Caki2 (cell line): ENCODE measurements around the gene IDUA. TPM values are rescaled to one million over a fixed set of nuclear protein-coding genes. Genes with fewer than 3 reads are reported as not detected.
"Not testable (repeated sequence)": the region's sequence is repeated elsewhere in the genome, so short reads cannot be mapped to it uniquely, and the experiment has no call there.

ENCODE experiments used
- DNase-seq: peaks from one replicate; pipeline ENCODE4 v3.0.0-alpha.2; 2015; ENCODE audit warnings: low read depth
- in situ Hi-C: cut with HindIII; loops from 2 replicates; pipeline ENCODE4 v1.10.0; 2016; ENCODE audit warnings: low sequenced_read_pairs, low pct_unique_long_range_greater_than_20kb, mixed read lengths
- total RNA-seq: library from RNA; depleted of rRNA; stranded (reverse); fragments of >200 nt; shearing (Covaris generic); gene quantifications from 2 replicates; pipeline ENCODE4 v1.2.3, GENCODE V29; 2014; ENCODE audit warnings: low replicate concordance; rRNA removed

IDUA gene
- total RNA-seq, result 6.7 and 6.9 TPM in 2 replicates

GRCh38 chr4:986879-987623, at the start of gene IDUA:
IDUA (plus strand) TSS chr4:987044; CDS start chr4:987085, 41 bp downstream.
- DNase-seq, result peak; percentile 91
- in situ Hi-C loops, result no loop called here

DNA sequence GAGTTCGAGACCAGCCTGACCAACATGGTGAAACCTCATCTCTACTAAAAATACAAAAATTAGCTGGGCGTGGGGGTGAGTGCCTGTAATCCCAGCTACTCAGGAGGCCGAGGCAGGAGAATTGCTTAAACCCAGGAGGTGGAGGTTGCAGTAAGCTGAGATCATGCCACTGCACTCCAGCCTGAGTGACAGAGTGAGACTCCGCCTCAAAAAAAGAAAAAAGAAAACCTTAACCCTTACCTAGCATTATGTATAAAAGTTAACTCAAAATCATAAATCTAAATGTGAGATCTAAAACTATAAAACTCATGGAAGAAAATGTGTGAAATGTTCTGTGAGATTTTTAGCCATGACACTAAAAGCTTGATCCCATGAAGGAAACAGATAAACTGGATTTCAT, 47.3 kb upstream of the IDUA start:
- DNase-seq, in situ Hi-C loops: not testable (repeated sequence)

DNA sequence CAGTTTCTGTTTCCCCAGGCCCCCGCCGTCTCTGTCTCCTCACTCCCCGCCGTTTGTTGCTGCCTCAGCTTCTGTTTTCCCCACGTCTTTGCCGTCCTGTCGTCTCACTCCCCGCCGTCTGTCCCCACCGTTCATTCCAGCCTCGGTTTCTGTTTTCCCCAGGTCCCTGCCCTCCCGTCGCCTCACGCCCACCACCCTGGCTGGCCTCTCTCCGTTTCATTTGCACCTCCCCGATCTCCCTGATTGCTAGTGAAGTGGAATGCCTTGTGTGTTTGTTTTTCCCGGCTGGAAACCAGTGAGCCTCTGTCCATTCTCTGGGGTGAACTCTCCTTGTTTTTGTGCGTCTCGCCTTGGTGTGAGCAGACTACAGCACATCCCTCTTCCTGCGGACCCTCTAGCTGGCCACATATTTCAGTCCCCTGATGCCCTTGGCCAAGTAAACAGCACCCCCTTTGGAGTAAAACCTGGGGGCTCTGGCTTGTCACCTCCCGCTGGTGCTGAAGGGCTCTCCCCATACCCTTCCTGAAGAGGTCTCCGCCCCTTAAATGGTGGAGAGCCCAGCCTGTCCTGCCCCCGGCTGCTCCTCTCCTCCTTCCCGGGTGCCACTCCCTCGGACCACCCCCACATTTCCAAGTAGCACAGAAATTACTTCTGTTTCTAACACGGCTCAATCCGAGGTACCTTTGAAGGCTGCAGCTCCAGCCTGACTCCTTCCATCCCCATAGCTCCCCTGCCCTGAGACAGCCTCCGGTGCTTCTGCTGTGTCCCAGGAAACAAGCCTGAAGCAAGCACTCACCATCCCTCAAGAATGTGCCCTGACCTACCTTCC, 41.4 kb upstream of the IDUA start:
- DNase-seq, result no peak
- in situ Hi-C loops, result no loop called here

GRCh38 chr4:946103-946450, 40.8 kb upstream of the IDUA start:
- DNase-seq, result no peak
- in situ Hi-C loops, result no loop called here

GRCh38 chr4:946517-947471, 40.0 kb upstream of the IDUA start:
- no peak for DNase-seq
- in situ Hi-C loops, result no loop called here

GRCh38 chr4:947491-947971, 39.3 kb upstream of the IDUA start:
- in situ Hi-C loops, result no loop called here

DNA sequence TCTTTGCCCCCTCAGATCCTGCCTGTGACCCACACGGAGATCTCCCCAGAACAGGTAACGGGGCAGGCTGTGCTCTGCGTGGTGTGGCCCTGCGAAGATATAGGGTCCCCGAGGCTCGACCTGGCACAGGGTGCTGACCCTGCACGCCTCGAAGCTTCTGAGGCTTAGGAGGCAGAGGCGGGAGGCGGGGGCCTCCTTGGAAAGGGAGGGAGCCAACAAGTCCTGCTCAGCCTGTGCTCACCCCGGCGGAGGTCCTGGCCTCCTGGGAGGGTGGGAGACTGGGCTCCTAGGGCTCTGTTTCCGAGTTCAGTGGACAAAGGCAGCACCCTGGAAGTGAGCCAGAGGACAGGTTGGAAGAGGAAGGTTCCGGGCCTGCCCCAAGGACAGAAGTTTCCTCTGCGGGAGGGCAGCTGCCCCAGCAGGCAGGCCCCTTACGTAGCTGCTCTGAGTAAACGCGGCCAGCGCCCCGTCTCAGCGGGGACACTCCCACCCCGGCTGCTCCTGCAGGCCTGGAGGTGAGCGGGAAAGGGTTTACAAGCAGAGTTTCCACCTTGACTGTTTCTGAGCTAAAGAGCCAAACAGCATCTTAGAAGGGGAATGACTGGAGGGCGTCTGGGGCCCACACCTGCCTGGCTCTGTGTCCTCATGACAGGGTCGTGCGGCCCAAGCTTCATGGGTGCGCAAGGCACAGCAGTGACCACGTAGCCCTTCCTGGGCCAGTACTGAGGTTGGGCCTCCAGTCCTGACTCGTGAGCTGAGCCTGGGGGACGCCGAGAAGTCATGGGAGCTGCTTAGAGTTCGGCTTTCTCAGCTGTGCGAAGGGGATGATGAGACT, 38.5 kb upstream of the IDUA start:
- in situ Hi-C loops, result no loop called here
- no peak for DNase-seq

More at GRCh38 chr4:947491-947971, 39.3 kb upstream of the IDUA start:
- no peak for DNase-seq

GRCh38 chr4:948936-949300, 37.9 kb upstream of the IDUA start:
- in situ Hi-C loops, result no loop called here
- no peak for DNase-seq

GRCh38 chr4:949656-950055, 37.2 kb upstream of the IDUA start:
- in situ Hi-C loops, result no loop called here
- DNase-seq, result no peak

DNA sequence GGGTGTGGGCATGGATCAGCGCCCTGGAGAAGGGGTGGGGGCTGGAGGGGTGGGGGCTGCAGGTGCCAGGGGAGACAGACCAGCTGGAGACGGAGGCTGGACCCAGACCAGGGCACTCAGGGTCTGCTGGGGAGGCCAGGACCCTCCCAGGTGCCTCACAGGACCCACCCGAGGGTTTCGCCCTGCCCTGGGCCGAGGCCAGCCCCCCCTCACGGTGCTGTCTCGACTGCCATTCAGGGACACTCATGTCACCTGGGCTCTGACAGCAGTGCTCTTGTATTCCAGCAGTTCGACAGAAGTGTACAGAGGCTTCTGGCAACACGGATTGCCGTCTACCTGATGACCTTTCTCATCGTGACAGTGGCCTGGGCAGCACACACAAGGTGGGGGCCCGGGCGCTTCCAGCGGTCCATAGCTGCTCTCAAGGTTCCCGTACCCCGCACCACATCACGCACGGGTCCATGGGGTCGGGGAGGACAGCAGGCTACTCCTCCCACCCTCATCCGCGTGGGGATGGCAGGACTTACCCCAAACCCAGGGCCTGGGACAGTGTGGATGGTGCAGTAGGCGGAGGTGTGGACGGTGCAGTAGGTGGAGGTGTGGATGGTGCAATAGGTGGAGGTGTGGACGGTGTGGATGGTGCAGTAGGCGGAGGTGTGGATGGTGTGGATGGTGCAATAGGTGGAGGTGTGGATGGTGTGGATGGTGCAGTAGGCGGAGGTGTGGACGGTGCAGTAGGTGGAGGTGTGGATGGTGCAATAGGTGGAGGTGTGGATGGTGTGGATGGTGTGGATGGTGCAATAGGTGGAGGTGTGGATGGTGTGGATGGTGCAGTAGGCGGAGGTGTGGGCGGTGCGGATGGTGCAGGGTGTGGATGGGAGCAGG, 36.5 kb upstream of the IDUA start:
- in situ Hi-C loops, result no loop called here
- DNase-seq, result no peak

GRCh38 chr4:951186-951585, 35.7 kb upstream of the IDUA start:
- in situ Hi-C loops, result no loop called here
- DNase-seq, result no peak

DNA sequence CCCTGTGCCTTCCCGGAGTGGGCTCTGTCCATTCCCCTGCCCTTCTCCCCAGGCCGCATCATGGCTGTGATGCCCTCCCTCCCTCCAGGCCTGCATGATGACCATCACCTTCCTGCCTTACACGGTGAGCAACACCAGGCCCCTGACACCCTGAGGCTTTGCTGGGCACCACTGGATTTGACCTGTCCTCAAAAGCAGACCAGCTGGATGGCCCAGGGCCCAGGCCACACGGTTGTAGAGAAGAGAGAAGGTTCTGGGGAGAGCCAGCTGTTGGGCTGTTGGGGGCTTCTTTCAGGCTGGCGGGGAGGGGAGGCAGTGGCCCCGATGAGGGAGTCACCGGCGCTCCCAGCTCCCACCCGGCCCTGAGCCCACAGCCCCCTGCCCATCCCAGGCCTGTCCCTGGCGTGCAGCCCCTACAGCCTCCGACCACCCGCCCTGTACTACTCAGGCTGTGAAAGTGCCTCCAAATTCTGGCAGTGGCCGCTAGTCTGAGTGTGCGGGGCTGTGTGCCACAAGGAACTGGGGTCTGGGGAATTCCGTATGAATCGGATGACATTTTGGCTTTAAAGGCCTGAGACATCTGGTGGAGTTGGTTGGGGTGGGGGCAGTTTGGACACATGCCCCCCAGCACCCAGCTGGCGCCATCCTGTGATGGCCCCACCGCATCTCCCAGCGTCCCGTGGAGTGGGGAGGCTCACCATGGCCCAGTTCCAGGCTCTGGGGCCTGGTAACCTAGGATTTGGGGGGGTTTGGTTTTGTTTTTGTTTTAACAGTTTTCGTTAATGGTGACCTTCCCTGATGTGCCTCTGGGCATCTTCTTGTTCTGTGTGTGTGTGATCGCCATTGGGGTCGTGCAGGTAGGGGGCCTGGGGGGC, 35.0 kb upstream of the IDUA start:
- in situ Hi-C loops, result no loop called here
- DNase-seq, result no peak

- in situ Hi-C loops, result no loop called here
- no peak for DNase-seq
Measured at GRCh38 chr4:952881-953573, 33.8 kb upstream of the IDUA start.

DNA sequence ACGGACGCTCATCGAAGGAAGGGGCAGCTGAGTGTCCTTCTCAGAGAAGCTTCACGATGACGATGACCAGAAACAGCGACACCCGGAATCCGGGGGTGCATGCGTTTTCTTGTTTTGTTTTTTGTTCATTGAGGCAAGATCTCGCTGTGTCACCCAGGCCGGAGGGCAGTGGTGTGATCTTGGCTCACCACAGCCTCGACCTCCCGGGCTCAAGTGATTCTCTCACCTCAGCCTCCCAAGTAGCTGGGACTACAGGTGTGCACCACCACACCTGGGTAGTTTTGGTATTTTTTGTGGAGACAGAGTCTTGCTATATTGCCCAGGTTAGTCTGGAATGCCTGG, 33.3 kb upstream of the IDUA start:
- no peak for DNase-seq
- in situ Hi-C loops, result no loop called here

DNA sequence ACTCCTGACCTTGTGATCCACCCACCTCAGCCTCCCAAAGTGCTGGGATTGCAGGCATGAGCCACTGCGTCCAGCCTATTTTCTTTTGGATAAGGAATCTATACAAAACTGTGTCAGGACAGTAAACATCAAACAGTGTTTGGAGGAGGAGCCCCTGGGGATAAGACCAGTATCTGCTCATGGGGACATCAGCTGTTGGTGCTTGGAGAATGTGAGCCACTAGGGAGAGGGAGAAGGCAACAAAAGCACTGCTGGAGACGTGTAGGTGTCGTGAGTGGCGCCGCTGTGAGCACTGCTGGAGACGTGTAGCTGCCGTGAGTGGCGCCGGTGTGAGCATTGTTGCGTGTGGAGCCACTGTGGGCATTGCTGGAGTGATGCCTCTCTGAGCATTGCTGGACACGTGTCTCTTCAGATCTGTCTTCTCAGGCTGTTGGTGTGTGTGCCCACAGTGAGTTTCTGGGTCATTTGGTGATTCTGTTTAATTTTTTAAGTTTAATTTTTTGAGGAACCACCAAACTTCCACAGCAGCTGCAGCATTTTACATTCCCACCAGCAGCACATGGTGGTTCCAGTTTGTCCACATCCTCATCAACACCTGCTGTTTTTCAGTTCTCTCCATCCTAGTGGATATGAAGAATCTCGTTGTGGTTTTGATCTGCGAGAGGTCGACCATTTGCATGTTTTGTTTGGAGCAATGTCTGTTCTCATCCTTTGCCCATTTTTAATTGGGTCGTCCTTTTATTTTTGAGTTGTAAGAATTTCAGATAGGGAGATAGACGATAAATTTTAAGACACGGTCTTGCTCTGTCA, 32.4 kb upstream of the IDUA start:
- in situ Hi-C loops, result no loop called here
- no peak for DNase-seq
